ENCODE measurements around the gene PECR.

DNA sequence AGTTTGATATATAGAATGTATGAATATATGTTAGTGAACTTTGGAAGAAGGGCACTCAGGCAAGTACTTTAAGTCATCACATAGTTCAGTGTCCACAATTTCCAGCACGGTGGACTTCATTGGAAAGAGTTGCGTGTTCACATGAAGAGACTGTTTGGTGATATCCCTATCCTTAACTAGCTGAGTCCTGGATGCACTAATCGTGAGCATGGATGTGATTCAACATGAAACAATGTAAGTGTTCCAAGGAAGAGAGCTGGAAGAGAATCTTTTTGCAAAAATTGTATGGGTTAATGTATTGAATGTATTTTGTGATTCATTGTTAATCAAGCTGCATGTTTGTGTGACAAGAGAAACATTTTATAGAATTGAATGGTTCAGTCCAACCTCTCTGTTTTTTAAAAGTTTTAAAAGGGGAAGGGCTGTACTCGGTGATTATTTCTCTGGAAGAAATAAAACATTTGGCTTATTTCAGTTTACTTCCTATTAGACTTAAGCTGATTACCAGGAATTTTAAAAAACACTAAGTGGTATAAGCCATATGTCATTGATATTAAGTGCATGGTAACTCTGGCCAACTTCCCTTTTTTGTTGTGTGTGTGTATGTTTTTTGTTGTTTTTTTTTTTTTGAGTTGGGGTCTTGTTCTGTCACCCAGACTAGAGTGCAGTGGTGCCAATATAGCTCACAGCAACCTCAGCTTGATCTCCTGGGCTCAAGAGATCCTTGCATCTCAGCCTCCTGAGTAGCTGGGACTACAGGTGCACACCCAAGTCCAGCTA lies 36.1 kb upstream of the PECR start:
- TF ChIP-seq, protein P1, sequence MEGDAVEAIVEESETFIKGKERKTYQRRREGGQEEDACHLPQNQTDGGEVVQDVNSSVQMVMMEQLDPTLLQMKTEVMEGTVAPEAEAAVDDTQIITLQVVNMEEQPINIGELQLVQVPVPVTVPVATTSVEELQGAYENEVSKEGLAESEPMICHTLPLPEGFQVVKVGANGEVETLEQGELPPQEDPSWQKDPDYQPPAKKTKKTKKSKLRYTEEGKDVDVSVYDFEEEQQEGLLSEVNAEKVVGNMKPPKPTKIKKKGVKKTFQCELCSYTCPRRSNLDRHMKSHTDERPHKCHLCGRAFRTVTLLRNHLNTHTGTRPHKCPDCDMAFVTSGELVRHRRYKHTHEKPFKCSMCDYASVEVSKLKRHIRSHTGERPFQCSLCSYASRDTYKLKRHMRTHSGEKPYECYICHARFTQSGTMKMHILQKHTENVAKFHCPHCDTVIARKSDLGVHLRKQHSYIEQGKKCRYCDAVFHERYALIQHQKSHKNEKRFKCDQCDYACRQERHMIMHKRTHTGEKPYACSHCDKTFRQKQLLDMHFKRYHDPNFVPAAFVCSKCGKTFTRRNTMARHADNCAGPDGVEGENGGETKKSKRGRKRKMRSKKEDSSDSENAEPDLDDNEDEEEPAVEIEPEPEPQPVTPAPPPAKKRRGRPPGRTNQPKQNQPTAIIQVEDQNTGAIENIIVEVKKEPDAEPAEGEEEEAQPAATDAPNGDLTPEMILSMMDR (IDR thresholded peaks at IDR 0.05; ENCODE audit: low read depth, low read length) = no peak
- no peak for TF ChIP-seq EZH2phosphoT487 (IDR thresholded peaks at IDR 0.05; ENCODE audit: low read depth)

Data from OCI-LY3 (cell line).